Measurements from ENCODE around the gene TIGD1.

Gene TIGD1

DNA sequence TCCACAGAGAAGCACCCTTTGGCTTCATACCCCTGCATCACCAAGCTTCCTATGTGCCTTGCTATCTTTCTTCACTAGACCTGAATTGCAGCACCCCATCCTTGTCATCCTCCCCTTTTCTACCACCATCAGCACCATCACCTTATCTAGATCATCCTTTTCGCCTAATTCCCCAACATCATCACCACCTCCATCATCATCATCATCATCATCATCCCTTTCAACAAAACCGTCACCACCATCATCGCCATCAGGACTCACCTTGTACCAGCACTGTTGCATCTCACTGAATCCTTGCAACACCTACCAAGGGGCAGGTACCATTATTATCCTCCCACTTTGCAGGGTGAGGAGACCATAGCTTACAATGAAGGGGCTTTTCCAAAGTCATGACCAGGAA, 51.9 kb downstream of the TIGD1 start:
- no peak for DNase-seq (ENCODE audit: low read depth)
- H3K4me3 ChIP-seq (replicated peaks; ENCODE audit: low read depth, low read length): no peak overlapping the region
- TF ChIP-seq CTCF (IDR thresholded peaks at IDR 0.05; ENCODE audit: low read length, missing control alignments): no peak
